Right lobe of liver (tissue), 6 donors: ENCODE measurements around the gene SLC7A8. TPM values are rescaled to one million over a fixed set of nuclear protein-coding genes. Genes with fewer than 3 reads are reported as not detected.

Source experiments
- ATAC-seq, 4 donors: fragments of 200-7000 bp; cut with Tn5 transposase; one replicate each; pipeline ENCODE4 v1.9.1; 2020; ENCODE audit warnings: mild to moderate bottlenecking in 4 of 4, moderate library complexity in 4 of 4
- DNase-seq, 3 donors: peaks; one replicate each; pipeline ENCODE4 v3.0.0-alpha.2; 2020
- H3K27ac ChIP-seq, 3 donors: fragments of 200-600 bp; one replicate each; pipeline ENCODE4 v1.8.0; 2022
- H3K27me3 ChIP-seq, 2 donors: fragments of 200-600 bp; one replicate each; pipeline ENCODE4 v1.8.0; 2022
- H3K36me3 ChIP-seq, 4 donors: fragments of 200-600 bp; sonication (generic) in 1 of 4; one replicate each; pipeline versions ENCODE4 v1.5.1 to v1.8.0; 2017 to 2022; ENCODE audit warnings: control low read depth in 1 of 4
- H3K4me1 ChIP-seq, 4 donors: fragments of 200-600 bp; sonication (generic) in 1 of 4; one replicate each; pipeline versions ENCODE4 v1.5.1 to v1.8.0; 2017 to 2022; ENCODE audit warnings: control low read depth in 1 of 4
- H3K4me3 ChIP-seq, 3 donors: fragments of 200-600 bp; one replicate each; pipeline ENCODE4 v1.8.0; 2022
- H3K9me3 ChIP-seq, 4 donors: fragments of 200-600 bp; sonication (generic) in 1 of 4; one replicate each; pipeline versions ENCODE4 v1.5.1 to v1.8.0; 2017 to 2022; ENCODE audit warnings: control low read depth in 1 of 4
- POLR2A ChIP-seq: fragments of 450-650 bp; IDR thresholded peaks from one replicate; pipeline ENCODE4 v1.6.1; 2017; ENCODE audit warnings: antibody characterized with exemption, mild to moderate bottlenecking
- WGBS: methylation state at CpG from one replicate; pipeline ENCODE4 v1.1.6; 2018; ENCODE audit warnings: low coverage, low lambda C conversion rate; ENCODE audit not compliant: insufficient coverage; ENCODE audit errors: missing lambda C conversion rate; 5-methylcytosine and 5-hydroxymethylcytosine counted together
- intact Hi-C, 2 donors: fragments of 100-400 bp; cut with DNase I; formaldehyde crosslinking; loops; one replicate each; pipeline versions ENCODE4 v1.11.2 to v1.14.1; 2022
- total RNA-seq, 6 experiments: library from RNA; depleted of rRNA in 2 of 6; stranded (reverse); fragments of >200 nt in 2 of 6; fragmentation: NEBNext Ultra II Directional in 3 of 6; extraction: Animal tissue kit (Norgen Biotek cat#: 25700) in 3 of 6; gene quantifications; one replicate each; pipeline versions ENCODE4 v1.1.0 to v1.2.4, GENCODE V29; 2016 to 2023
- TF ChIP-seq, protein P1 (sequence below), 4 donors: fragments of 200-600 bp in 3 of 4; fragments of 450-650 bp in 1 of 4; IDR thresholded peaks; one replicate each; pipeline versions ENCODE4 v1.5.1 to v1.8.0; 2016 to 2022; ENCODE audit warnings: antibody characterized with exemption in 4 of 4, mild to moderate bottlenecking in 2 of 4
- donor health status: DM: no; HTN: yes; CAD: no.
- donor health status: DM: no; HTN: no; CAD: no.
- donor health status: DM: no; HTN: no; CAD: no.
- donor health status: DM: no; HTN: yes; CAD: no.
- donor health status: DM: no; HTN: yes; CAD: no.

Gene SLC7A8
- total RNA-seq, 6 experiments from 2014 or later = 3.2 to 10.1 (median 4.4) TPM

DNA sequence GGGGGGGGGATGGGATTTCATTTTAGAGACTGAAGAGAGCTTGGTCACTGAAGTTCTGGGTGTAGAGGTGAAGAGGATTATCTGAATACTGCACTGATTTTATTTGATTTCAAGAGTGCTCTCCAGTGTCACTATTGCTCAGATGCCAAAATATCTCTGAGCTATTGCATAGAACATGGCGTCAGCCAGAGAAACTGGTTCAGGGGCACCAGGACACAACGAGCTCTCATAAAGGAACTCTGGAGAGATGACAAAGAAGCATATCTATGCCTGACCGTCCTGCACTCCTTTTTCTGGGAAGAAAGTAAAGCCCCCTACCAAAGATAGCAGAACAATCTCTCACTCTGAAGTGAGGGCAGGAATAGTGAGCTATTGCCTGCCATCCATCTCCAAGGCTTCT lies 2.0 kb downstream of the SLC7A8 start:
- peaks cover 0 to 14% (median 0%) of the 10 kb centered on the region in 4 donors for H3K4me1 ChIP-seq
- intact Hi-C loops = no loop called here

DNA sequence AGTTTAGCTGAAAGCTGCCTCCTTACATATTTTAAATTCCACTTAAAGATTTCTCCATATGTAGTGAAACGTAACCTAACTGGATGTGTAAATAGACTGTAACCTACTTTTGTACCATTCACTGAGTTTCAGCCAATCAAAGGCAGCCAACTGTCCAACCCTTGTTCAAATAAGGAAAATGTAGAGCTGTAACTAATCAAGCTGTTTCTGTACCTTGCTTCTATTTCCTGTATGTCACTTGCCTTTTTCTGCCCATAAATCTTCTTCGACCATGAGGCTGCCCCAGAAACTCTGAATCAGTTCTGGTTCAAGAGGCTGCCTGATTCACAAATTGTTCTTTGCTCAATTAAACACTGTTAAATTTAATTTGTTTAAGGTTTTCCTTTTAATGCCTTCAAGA lies 6.3 kb downstream of the SLC7A8 start:
- intact Hi-C loops = no loop called here
- TF ChIP-seq, protein P1, sequence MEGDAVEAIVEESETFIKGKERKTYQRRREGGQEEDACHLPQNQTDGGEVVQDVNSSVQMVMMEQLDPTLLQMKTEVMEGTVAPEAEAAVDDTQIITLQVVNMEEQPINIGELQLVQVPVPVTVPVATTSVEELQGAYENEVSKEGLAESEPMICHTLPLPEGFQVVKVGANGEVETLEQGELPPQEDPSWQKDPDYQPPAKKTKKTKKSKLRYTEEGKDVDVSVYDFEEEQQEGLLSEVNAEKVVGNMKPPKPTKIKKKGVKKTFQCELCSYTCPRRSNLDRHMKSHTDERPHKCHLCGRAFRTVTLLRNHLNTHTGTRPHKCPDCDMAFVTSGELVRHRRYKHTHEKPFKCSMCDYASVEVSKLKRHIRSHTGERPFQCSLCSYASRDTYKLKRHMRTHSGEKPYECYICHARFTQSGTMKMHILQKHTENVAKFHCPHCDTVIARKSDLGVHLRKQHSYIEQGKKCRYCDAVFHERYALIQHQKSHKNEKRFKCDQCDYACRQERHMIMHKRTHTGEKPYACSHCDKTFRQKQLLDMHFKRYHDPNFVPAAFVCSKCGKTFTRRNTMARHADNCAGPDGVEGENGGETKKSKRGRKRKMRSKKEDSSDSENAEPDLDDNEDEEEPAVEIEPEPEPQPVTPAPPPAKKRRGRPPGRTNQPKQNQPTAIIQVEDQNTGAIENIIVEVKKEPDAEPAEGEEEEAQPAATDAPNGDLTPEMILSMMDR (IDR thresholded peaks at IDR 0.05) = no peak
- no peak for TF ChIP-seq POLR2A
- DNase-seq (no peak), ATAC-seq (no peak)
- H3K4me3 ChIP-seq = no peak overlapping the region
- H3K27me3 ChIP-seq = peaks cover 0 to 5% of the 10 kb centered on the region in 2 donors
- H3K4me1 ChIP-seq = no peaks in the 10 kb centered on the region
- H3K27ac ChIP-seq = no peak overlapping the region
- 56% methylated on average over 2 of the region's 2 CpGs for WGBS
- no peaks in the 10 kb centered on the region for H3K36me3 ChIP-seq
- no peaks in the 10 kb centered on the region for H3K9me3 ChIP-seq

More for the DNA sequence above, 2.0 kb downstream of the SLC7A8 start:
- ATAC-seq = no peak
- DNase-seq = no peak
- TF ChIP-seq POLR2A = no peak
- TF ChIP-seq, protein P1 (IDR thresholded peaks at IDR 0.05) = no peak
- 42% methylated on average over 3 of the region's 3 CpGs for WGBS
- Histone ChIP-seq H3K27ac (no peak overlapping the region), H3K4me3 (peak overlapping the region in 1 of 3 donors; percentile 47), H3K27me3 (peaks cover 0 to 5% of the 10 kb centered on the region in 2 donors), H3K36me3 (no peaks in the 10 kb centered on the region), H3K9me3 (no peaks in the 10 kb centered on the region)

DNA sequence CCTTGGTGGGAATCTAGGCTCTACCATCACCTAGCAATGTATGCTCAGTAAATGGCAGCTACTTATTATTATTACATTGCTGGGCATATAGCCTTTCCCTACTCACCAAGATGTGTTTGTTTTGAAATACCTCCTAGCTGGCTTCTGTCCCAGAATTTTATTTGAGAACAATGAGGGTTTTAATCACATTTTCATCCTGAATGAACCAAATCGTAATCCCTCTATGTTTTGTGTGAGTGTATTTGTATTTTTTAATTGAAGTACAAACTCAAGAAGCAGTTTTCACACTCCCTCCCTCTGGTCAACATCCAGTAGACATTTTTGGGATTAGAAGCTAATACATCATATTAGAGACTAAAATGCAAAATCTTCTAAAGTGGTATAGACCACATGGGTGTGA lies 7.6 kb downstream of the SLC7A8 start:
- TF ChIP-seq, protein P1 (IDR thresholded peaks at IDR 0.05) = no peak
- no peak for TF ChIP-seq POLR2A
- DNase-seq (no peak), ATAC-seq (no peak)
- H3K27me3 ChIP-seq = no peaks in the 10 kb centered on the region
- intact Hi-C loops = no loop called here
- H3K36me3 ChIP-seq = no peaks in the 10 kb centered on the region
- no peak overlapping the region for H3K4me3 ChIP-seq
- 18% methylated on average over 1 of the region's 1 CpG for WGBS
- no peaks in the 10 kb centered on the region for H3K4me1 ChIP-seq
- H3K9me3 ChIP-seq = no peaks in the 10 kb centered on the region
- no peak overlapping the region for H3K27ac ChIP-seq

DNA sequence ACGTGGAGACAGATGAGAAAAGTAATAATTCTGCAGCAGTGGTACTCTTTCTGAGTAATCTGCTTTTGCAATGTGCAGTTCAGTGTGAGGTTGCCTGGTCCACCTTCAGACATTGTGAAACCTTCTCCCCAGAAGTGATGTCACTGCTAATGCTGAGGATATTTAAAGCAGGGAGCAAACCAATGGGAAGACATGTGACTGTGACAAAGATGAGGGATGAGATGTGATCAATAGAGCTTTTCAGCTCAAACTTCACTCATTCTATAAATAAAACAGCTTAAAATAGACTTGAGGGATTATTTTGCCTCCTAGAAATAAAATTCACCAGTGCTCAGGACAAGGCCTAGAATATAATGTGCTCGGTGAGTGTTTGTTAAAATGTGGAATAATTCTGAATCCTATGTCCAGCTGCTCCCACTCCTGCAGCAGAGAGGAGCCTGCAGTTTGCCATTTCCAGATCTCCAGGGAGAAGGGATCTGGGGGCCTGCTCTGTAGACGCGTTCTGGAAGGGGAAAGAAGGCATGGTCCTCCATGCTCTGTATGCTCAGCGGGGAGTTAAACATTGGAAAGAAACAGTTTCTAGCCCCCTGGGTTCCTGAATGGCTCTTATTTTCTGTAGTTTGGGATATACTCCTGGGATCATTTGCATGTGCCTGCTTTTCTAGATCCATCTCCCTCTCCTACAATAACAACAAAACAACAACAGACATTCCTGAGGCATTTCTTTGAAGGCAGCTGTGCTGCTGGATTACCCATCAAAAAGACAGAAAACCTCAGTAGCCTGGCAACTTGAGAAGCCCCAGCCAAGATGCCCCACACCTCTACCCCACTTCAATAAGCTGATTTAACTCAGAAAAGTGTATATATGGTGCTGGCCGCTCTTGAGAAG lies 8.9 kb downstream of the SLC7A8 start:
- Histone ChIP-seq H3K36me3 (no peaks in the 10 kb centered on the region), H3K27ac (no peak overlapping the region), H3K27me3 (no peaks in the 10 kb centered on the region), H3K4me1 (no peaks in the 10 kb centered on the region), H3K4me3 (no peak overlapping the region), H3K9me3 (no peaks in the 10 kb centered on the region)
- 69% methylated on average over 5 of the region's 6 CpGs for WGBS
- no peak for DNase-seq
- intact Hi-C loops = no loop called here
- TF ChIP-seq, protein P1 (IDR thresholded peaks at IDR 0.05) = no peak
- no peak for TF ChIP-seq POLR2A
- ATAC-seq = peak in 2 of 4 donors; percentile 27 to 54
